ENCODE data around the gene FOSL2.

The FOSL2 gene

DNA sequence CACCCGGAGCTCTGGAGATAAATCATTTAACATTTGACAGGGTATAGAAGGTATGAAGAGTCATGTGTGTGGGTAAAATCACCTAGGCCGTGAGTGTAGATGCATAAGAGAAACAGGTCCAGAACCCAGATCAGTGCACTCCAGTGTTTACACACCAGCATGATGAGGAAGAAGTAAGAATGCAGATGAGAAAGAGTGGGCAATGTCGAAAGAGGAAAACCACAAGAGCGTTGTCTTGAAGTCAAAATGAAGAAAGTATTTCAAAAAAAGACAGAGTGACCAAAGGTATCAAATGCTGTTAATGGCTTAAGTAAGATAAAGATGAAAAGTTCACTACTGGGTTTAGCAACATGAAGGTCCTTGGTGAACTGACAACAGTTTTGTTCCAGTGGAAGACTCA is 71.2 kb downstream of the FOSL2 start:
- Histone ChIP-seq H3K36me3 (no peaks in the 10 kb centered on the region), H3K4me3 (no peak overlapping the region), H3K9me3 (peaks cover 0 to 4% (median 0%) of the 10 kb centered on the region in 3 donors), H3K27ac (no peak overlapping the region), H3K4me1 (no peaks in the 10 kb centered on the region), H3K27me3 (no peaks in the 10 kb centered on the region)
- DNase-seq = no peak
- intact Hi-C loops (cut with DNase I; ENCODE audit: low total_unique reads) = no loop called here
- TF ChIP-seq, protein P1, sequence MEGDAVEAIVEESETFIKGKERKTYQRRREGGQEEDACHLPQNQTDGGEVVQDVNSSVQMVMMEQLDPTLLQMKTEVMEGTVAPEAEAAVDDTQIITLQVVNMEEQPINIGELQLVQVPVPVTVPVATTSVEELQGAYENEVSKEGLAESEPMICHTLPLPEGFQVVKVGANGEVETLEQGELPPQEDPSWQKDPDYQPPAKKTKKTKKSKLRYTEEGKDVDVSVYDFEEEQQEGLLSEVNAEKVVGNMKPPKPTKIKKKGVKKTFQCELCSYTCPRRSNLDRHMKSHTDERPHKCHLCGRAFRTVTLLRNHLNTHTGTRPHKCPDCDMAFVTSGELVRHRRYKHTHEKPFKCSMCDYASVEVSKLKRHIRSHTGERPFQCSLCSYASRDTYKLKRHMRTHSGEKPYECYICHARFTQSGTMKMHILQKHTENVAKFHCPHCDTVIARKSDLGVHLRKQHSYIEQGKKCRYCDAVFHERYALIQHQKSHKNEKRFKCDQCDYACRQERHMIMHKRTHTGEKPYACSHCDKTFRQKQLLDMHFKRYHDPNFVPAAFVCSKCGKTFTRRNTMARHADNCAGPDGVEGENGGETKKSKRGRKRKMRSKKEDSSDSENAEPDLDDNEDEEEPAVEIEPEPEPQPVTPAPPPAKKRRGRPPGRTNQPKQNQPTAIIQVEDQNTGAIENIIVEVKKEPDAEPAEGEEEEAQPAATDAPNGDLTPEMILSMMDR (IDR thresholded peaks at IDR 0.05) = no peak

DNA sequence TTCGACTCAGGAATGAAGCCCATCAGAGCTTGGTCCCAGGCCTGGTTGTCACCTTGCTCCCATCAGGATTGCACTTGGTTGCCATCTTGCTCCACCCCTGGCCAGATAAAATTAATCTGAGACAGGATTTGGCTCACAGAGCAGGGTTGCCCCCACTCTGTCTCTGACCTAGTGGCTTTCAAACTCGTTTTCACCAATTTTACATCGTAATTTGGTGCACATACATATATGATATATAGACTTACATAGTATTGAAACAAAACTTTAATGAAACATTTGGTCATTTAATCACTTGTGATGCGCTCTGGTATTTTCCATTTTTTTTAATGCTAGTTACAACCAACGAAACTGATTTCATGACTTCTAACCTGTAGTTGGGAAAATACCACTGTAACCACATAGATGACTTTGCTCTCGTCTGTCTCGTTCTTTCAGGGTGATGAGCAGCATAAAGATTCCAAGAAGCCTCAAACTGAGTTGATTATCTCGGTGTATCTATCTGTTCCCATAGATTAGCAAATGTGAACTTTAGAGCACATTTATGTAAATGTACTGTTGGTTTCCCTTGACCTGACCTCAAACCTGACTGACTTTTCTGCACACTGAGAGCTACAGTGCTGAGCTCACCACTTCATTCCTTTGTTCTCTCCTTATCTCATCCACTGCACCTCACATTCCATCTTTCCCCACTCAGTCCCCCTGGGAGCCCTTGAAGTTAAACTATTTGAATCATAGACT is 72.7 kb downstream of the FOSL2 start:
- no peak for DNase-seq
- H3K27ac ChIP-seq = no peak overlapping the region

More for the DNA sequence above, 72.7 kb downstream of the FOSL2 start:
- Histone ChIP-seq H3K27me3 (no peaks in the 10 kb centered on the region), H3K4me3 (no peak overlapping the region), H3K36me3 (no peaks in the 10 kb centered on the region), H3K9me3 (peaks cover 0 to 4% (median 0%) of the 10 kb centered on the region in 3 donors), H3K4me1 (peaks cover 0 to 6% (median 1%) of the 10 kb centered on the region in 4 donors)
- TF ChIP-seq, protein P1 (IDR thresholded peaks at IDR 0.05) = no peak
- intact Hi-C loops (cut with DNase I; ENCODE audit: low total_unique reads) = no loop called here

All from tibial artery (tissue), 4 donors.